H1 (cell line): ENCODE results near the gene SCART1.

Source experiments
- CEBPB ChIP-seq: IDR thresholded peaks from 2 replicates; pipeline ENCODE4 v1.6.1; 2012; ENCODE audit warnings: low read depth, low read length
- CHD2 ChIP-seq: IDR thresholded peaks from 2 replicates; pipeline ENCODE4 v1.6.1; 2012; ENCODE audit warnings: low read length, improper control_type of control experiment
- EP300 ChIP-seq, 2 experiments: IDR thresholded peaks; 1 replicate in 1 of 2; 2 replicates in 1 of 2; pipeline ENCODE4 v1.6.1; 2011 to 2012; ENCODE audit warnings: low read depth in 2 of 2, low read length in 2 of 2, mild to moderate bottlenecking in 2 of 2, borderline replicate concordance in 1 of 2, inconsistent platforms in 1 of 2, moderate library complexity in 1 of 2
- EZH2 ChIP-seq: fragments of 200-600 bp; sonication (generic); IDR thresholded peaks from 2 replicates; pipeline ENCODE4 v1.7.1; 2012; ENCODE audit warnings: low read depth, mild to moderate bottlenecking, moderate library complexity, low read length, inconsistent platforms; ENCODE audit not compliant: severe bottlenecking
- FOSL1 ChIP-seq: IDR thresholded peaks from 2 replicates; pipeline ENCODE4 v1.6.1; 2011; ENCODE audit warnings: mild to moderate bottlenecking, low read depth, low read length, moderate library complexity; ENCODE audit not compliant: insufficient read depth
- JUND ChIP-seq: IDR thresholded peaks from 2 replicates; pipeline ENCODE4 v1.6.1; 2011; ENCODE audit warnings: mild to moderate bottlenecking, improper control_type of control experiment, low read length
- POLR2A ChIP-seq, 2 experiments: IDR thresholded peaks; 1 replicate in 1 of 2; 2 replicates in 1 of 2; pipeline ENCODE4 v1.6.1; 2011; ENCODE audit warnings: low read depth in 2 of 2, low read length in 2 of 2, mild to moderate bottlenecking in 2 of 2; ENCODE audit errors: control extremely low read depth in 1 of 2
- RFX5 ChIP-seq: IDR thresholded peaks from 2 replicates; pipeline ENCODE4 v1.6.1; 2011; ENCODE audit warnings: low read depth, low read length, improper control_type of control experiment, borderline replicate concordance
- TAF1 ChIP-seq: IDR thresholded peaks from 2 replicates; pipeline ENCODE4 v1.6.1; 2011; ENCODE audit warnings: mild to moderate bottlenecking, low read depth, low read length
- YY1 ChIP-seq: IDR thresholded peaks from 2 replicates; pipeline ENCODE4 v1.6.1; 2011; ENCODE audit warnings: low read depth, mild to moderate bottlenecking, low read length
- TF ChIP-seq, protein P1 (sequence below), 3 experiments: IDR thresholded peaks; 1 replicate in 2 of 3; 2 replicates in 1 of 3; pipeline versions ENCODE4 v1.5.1 to v1.6.1; 2011; ENCODE audit warnings: low read length in 3 of 3, mild to moderate bottlenecking in 3 of 3, inconsistent platforms in 2 of 3, low read depth in 1 of 3, moderate library complexity in 1 of 3; ENCODE audit not compliant: insufficient read depth in 1 of 3; ENCODE audit errors: control extremely low read depth in 1 of 3
- TF ChIP-seq, protein P2 (sequence below): IDR thresholded peaks from 2 replicates; pipeline ENCODE4 v1.6.1; 2011; ENCODE audit warnings: low read length, improper control_type of control experiment
- TF ChIP-seq, protein P3 (sequence below): IDR thresholded peaks from 2 replicates; pipeline ENCODE4 v1.6.1; 2012; ENCODE audit warnings: inconsistent platforms

DNA sequence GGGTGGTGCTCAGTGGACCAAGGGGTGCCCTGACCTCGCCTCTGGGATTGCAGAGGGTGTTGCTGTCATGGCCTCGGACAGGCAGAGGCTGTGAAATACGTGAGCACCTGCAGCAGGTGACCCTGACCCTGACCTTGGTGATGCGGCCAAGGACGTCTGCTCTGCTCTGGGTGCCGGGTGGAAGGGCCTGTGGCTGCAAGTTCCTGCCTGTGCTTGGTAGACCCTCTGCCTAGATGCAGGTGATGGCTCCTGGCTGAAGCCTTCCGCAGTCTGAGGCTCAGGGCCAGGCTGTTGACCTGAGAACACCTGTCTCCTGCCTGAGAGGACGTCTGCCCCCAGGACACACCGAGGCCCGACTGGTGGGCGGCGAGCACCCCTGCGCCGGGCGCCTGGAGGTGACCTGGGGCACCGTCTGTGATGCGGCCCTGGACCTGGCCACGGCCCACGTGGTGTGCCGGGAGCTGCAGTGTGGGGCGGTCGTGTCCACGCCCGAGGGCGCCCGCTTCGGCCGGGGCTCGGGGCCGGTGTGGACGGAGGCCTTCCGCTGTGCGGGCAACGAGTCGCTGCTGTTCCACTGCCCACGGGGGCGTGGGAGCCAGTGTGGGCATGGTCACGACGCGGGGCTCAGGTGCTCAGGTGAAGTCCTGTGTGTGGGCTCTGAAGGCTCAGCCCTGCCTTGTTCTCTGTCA, 4.4 kb downstream of the SCART1 start:
- TF ChIP-seq, protein P1, sequence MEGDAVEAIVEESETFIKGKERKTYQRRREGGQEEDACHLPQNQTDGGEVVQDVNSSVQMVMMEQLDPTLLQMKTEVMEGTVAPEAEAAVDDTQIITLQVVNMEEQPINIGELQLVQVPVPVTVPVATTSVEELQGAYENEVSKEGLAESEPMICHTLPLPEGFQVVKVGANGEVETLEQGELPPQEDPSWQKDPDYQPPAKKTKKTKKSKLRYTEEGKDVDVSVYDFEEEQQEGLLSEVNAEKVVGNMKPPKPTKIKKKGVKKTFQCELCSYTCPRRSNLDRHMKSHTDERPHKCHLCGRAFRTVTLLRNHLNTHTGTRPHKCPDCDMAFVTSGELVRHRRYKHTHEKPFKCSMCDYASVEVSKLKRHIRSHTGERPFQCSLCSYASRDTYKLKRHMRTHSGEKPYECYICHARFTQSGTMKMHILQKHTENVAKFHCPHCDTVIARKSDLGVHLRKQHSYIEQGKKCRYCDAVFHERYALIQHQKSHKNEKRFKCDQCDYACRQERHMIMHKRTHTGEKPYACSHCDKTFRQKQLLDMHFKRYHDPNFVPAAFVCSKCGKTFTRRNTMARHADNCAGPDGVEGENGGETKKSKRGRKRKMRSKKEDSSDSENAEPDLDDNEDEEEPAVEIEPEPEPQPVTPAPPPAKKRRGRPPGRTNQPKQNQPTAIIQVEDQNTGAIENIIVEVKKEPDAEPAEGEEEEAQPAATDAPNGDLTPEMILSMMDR (IDR thresholded peaks at IDR 0.05; ENCODE audit: control extremely low read depth in 1 of 3, insufficient read depth in 1 of 3, low read depth in 1 of 3, low read length in 3 of 3), result no peak
- TF ChIP-seq JUND (no peak), EZH2 (no peak), POLR2A (IDR thresholded peaks at IDR 0.05; ENCODE audit: control extremely low read depth in 1 of 2, low read depth in 2 of 2, low read length in 2 of 2) (no peak), FOSL1 (no peak), YY1 (no peak), RFX5 (no peak), TAF1 (no peak), CHD2 (no peak), EP300 (IDR thresholded peaks at IDR 0.05; ENCODE audit: borderline replicate concordance in 1 of 2, low read depth in 2 of 2, low read length in 2 of 2) (no peak), CEBPB (no peak)
- TF ChIP-seq, protein P2, sequence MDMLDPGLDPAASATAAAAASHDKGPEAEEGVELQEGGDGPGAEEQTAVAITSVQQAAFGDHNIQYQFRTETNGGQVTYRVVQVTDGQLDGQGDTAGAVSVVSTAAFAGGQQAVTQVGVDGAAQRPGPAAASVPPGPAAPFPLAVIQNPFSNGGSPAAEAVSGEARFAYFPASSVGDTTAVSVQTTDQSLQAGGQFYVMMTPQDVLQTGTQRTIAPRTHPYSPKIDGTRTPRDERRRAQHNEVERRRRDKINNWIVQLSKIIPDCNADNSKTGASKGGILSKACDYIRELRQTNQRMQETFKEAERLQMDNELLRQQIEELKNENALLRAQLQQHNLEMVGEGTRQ, result no peak
- TF ChIP-seq, protein P3, sequence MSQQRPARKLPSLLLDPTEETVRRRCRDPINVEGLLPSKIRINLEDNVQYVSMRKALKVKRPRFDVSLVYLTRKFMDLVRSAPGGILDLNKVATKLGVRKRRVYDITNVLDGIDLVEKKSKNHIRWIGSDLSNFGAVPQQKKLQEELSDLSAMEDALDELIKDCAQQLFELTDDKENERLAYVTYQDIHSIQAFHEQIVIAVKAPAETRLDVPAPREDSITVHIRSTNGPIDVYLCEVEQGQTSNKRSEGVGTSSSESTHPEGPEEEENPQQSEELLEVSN, result no peak
